SK-N-SH (cell line): ENCODE data around the gene PLD6. TPM values are rescaled to one million over a fixed set of nuclear protein-coding genes. Genes with fewer than 3 reads are reported as not detected.

ENCODE experiments used
- CTCF ChIA-PET: fragments of 300-600, 350-600 bp; formaldehyde crosslinking; extraction: SDS; loops from one replicate; lab custom pipeline; 2021; lab: Yijun Ruan, JAX
- POLR2A ChIA-PET: fragments of 350-600 bp; sonication (Branson Sonifier 250); formaldehyde crosslinking; extraction: SDS; loops from one replicate; lab custom pipeline; 2020; ENCODE audit warnings: antibody characterized with exemption, inconsistent platforms; lab: Yijun Ruan, JAX
- DNase-seq: peaks from one replicate; pipeline ENCODE4 v3.0.0; 2012
- H2AFZ ChIP-seq: fragments of 200-600 bp; sonication (generic); 2 replicates; pipeline ENCODE4 v1.8.1; 2016; ENCODE audit warnings: antibody characterized with exemption, mild to moderate bottlenecking, low read depth
- H3F3A ChIP-seq: fragments of 200-600 bp; sonication (generic); replicated peaks from 2 replicates; pipeline ENCODE3; 2016; ENCODE audit warnings: antibody characterized with exemption, mild to moderate bottlenecking; ENCODE audit not compliant: insufficient read depth
- H3K27ac ChIP-seq, 2 experiments: fragments of 200-500 bp in 1 of 2; fragments of 200-600 bp in 1 of 2; sonication (Bioruptor generic) in 1 of 2; sonication (generic), shearing (Covaris generic) in 1 of 2; 2 replicates each; pipeline versions ENCODE4 v1.5.1 to v1.6.1; 2014 to 2016; ENCODE audit warnings: low read depth in 2 of 2, inconsistent platforms in 1 of 2, low read length in 1 of 2, mild to moderate bottlenecking in 1 of 2, mixed read lengths in 1 of 2
- H3K27me3 ChIP-seq: fragments of 200-600 bp; sonication (generic), shearing (Covaris generic); 2 replicates; pipeline ENCODE4 v1.6.1; 2016; ENCODE audit warnings: mixed run types; ENCODE audit not compliant: insufficient read depth
- H3K36me3 ChIP-seq, 2 experiments: fragments of 200-500 bp in 1 of 2; fragments of 200-600 bp in 1 of 2; sonication (Bioruptor generic) in 1 of 2; sonication (generic) in 1 of 2; replicated peaks in 1 of 2; 2 replicates each; pipeline versions ENCODE3 to v1.5.1; 2014 to 2016; ENCODE audit warnings: low read length in 1 of 2, mild to moderate bottlenecking in 1 of 2; ENCODE audit not compliant: insufficient read depth in 2 of 2, control insufficient read depth in 1 of 2
- H3K4me1 ChIP-seq, 2 experiments: fragments of 200-500 bp in 1 of 2; fragments of 200-600 bp in 1 of 2; sonication (Bioruptor generic) in 1 of 2; sonication (generic), shearing (Covaris generic) in 1 of 2; 2 replicates each; pipeline versions ENCODE4 v1.5.1 to v1.6.1; 2014 to 2016; ENCODE audit warnings: low read depth in 1 of 2, low read length in 1 of 2, mixed run types in 1 of 2; ENCODE audit not compliant: insufficient read depth in 2 of 2, control insufficient read depth in 1 of 2
- H3K4me2 ChIP-seq: fragments of 200-600 bp; sonication (generic), shearing (Covaris generic); 2 replicates; pipeline ENCODE4 v1.6.1; 2017; ENCODE audit warnings: mixed run types
- H3K4me3 ChIP-seq, 2 experiments: fragments of 200-500 bp in 1 of 2; fragments of 200-600 bp in 1 of 2; sonication (Bioruptor generic) in 1 of 2; sonication (generic), shearing (Covaris generic) in 1 of 2; 2 replicates each; pipeline versions ENCODE4 v1.5.1 to v1.8.1; 2014 to 2016; ENCODE audit warnings: low read depth in 2 of 2, inconsistent platforms in 1 of 2, low read length in 1 of 2, mild to moderate bottlenecking in 1 of 2, mixed read lengths in 1 of 2, moderate library complexity in 1 of 2
- H3K79me2 ChIP-seq: fragments of 200-600 bp; sonication (generic); 2 replicates; pipeline ENCODE4 v1.8.1; 2017; ENCODE audit warnings: mild to moderate bottlenecking; ENCODE audit not compliant: insufficient read depth
- H3K9ac ChIP-seq: fragments of 200-600 bp; sonication (generic); 2 replicates; pipeline ENCODE4 v1.6.1; 2017; ENCODE audit warnings: mixed run types
- H3K9me2 ChIP-seq: fragments of 200-600 bp; sonication (generic); 2 replicates; pipeline ENCODE4 v1.6.1; 2017; ENCODE audit warnings: mixed run types
- H3K9me3 ChIP-seq: fragments of 200-600 bp; sonication (generic); 2 replicates; pipeline ENCODE4 v1.6.1; 2017; ENCODE audit warnings: mixed run types, mild to moderate bottlenecking, moderate library complexity
- H4K20me1 ChIP-seq: fragments of 200-600 bp; sonication (generic); 2 replicates; pipeline ENCODE4 v1.6.1; 2017; ENCODE audit warnings: mild to moderate bottlenecking, mixed run types; ENCODE audit not compliant: insufficient read depth
- CHD2 ChIP-seq: fragments of 150-350 bp; IDR thresholded peaks from 2 replicates; pipeline ENCODE4 v1.6.1; 2018; ENCODE audit warnings: low read length; ENCODE audit not compliant: partially characterized antibody
- EP300 ChIP-seq, 2 experiments: IDR thresholded peaks; 2 replicates each; pipeline versions ENCODE4 v1.4.0 to v1.6.1; 2012; ENCODE audit warnings: borderline replicate concordance in 1 of 2, low read depth in 1 of 2, low read length in 1 of 2
- EZH2phosphoT487 ChIP-seq: fragments of 200-600 bp; sonication (generic); IDR thresholded peaks from 2 replicates; pipeline ENCODE4 v1.6.1; 2017; ENCODE audit warnings: low read depth, mixed run types, mild to moderate bottlenecking, antibody characterized with exemption, moderate library complexity, borderline replicate concordance
- FOSL2 ChIP-seq: IDR thresholded peaks from 2 replicates; pipeline ENCODE4 v1.4.0; 2012; ENCODE audit warnings: low read depth, mild to moderate bottlenecking, moderate library complexity, borderline replicate concordance
- FOXJ3 ChIP-seq: sonication (generic); formaldehyde crosslinking; IDR thresholded peaks from 2 replicates; pipeline ENCODE4 v1.5.1; 2020; ENCODE audit warnings: mild to moderate bottlenecking, missing genetic modification reagents
- FOXM1 ChIP-seq: IDR thresholded peaks from 2 replicates; pipeline ENCODE4 v1.4.0; 2012; ENCODE audit warnings: low read depth, mild to moderate bottlenecking
- GABPA ChIP-seq: IDR thresholded peaks from 2 replicates; pipeline ENCODE4 v1.4.0; 2012; ENCODE audit warnings: low read depth, mild to moderate bottlenecking
- JUND ChIP-seq: IDR thresholded peaks from 2 replicates; pipeline ENCODE4 v1.4.0; 2012
- MEF2A ChIP-seq: IDR thresholded peaks from 2 replicates; pipeline ENCODE4 v1.4.0; 2012; ENCODE audit warnings: low read depth, borderline replicate concordance
- MXI1 ChIP-seq: IDR thresholded peaks from 2 replicates; pipeline ENCODE4 v1.6.1; 2012; ENCODE audit warnings: mild to moderate bottlenecking, low read depth, low read length, improper control_type of control experiment
- POLR2AphosphoS5 ChIP-seq: IDR thresholded peaks from 2 replicates; pipeline ENCODE4 v1.6.1; 2012; ENCODE audit warnings: low read depth, low read length
- RAD21 ChIP-seq: IDR thresholded peaks from 2 replicates; pipeline ENCODE4 v1.6.1; 2012; ENCODE audit warnings: mild to moderate bottlenecking, low read length
- RFX5 ChIP-seq: IDR thresholded peaks from 2 replicates; pipeline ENCODE4 v1.6.1; 2012; ENCODE audit warnings: mild to moderate bottlenecking, improper control_type of control experiment, low read length
- TAF1 ChIP-seq: IDR thresholded peaks from 2 replicates; pipeline ENCODE4 v1.6.1; 2012; ENCODE audit warnings: low read depth, mild to moderate bottlenecking, low read length, moderate library complexity, borderline replicate concordance
- TEAD4 ChIP-seq: IDR thresholded peaks from 2 replicates; pipeline ENCODE4 v1.4.0; 2012; ENCODE audit warnings: mild to moderate bottlenecking, borderline replicate concordance; ENCODE audit not compliant: insufficient read depth
- YY1 ChIP-seq: IDR thresholded peaks from 2 replicates; pipeline ENCODE4 v1.4.0; 2012; ENCODE audit warnings: low read depth, mild to moderate bottlenecking
- ZBTB33 ChIP-seq: IDR thresholded peaks from 2 replicates; pipeline ENCODE4 v1.4.0; 2012; ENCODE audit warnings: low read depth, borderline replicate concordance
- WGBS: methylation state at CpG from one replicate; pipeline ENCODE4 v1.1.6; 2017; ENCODE audit warnings: low lambda C conversion rate; 5-methylcytosine and 5-hydroxymethylcytosine counted together
- polyA plus RNA-seq, 3 experiments: library from polyadenylated mRNA; depleted of rRNA; stranded (reverse); fragments of >200 nt; gene quantifications; 2 replicates each; pipeline ENCODE4 v1.2.3, GENCODE V29; 2012
- TF ChIP-seq, protein P1 (sequence below): fragments of 150-350 bp; IDR thresholded peaks from 2 replicates; pipeline ENCODE4 v1.6.1; 2017; ENCODE audit warnings: antibody characterized with exemption, low read length, low read depth, borderline replicate concordance
- TF ChIP-seq, protein P2 (sequence below): IDR thresholded peaks from 2 replicates; pipeline ENCODE4 v1.4.0; 2012; ENCODE audit warnings: low read depth

PLD6 gene
- polyA plus RNA-seq, 1 of the 3 experiments (the other 2 are of a cell fraction) = 3.7 TPM

DNA sequence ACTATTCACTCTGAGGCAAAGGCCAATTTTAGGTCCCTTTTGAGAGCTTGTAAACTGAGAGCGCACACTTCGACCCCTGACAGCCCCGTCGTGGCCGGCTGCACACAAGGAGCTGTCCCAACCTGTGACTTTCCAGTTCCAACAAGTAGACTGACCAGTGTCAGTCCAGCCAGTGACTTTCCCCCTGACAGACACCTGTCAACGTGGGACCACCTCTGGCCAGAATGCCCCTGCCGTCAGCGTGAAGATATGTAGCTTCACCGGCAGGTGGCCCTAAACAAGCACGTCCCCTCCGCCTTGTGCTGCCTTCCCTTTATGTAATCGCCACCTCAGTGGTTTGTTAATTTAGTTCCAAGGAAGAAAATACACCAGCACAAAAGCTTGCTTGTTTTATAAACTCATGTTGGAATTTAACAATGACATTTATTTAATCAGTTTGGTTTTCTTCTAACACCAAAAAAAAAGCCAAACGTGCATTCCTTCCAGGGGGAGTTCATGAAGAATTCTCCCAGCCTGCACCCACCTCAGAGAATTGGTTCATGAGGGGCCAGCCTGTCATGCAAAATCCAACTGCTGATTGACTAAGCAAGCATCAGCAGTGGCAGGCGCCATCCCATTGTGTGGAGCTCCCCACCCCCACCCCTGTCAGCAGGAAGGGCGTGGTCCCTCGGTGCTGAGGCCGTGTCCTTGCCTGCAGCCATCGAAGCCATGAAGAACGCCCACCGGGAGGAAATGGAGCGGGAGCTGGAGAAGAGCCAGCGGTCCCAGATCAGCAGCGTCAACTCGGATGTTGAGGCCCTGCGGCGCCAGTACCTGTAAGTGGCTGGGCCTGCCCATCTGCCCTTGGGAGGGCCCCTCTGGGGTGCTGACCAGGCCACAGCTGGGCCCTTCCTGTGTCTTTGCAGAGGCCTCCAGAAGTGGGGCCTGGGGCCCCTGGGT, 33.9 kb downstream of the PLD6 start (continued):
- TF ChIP-seq POLR2AphosphoS5 (no peak), EZH2phosphoT487 (no peak)
- TF ChIP-seq, all 33 proteins: peak for 0

DNA sequence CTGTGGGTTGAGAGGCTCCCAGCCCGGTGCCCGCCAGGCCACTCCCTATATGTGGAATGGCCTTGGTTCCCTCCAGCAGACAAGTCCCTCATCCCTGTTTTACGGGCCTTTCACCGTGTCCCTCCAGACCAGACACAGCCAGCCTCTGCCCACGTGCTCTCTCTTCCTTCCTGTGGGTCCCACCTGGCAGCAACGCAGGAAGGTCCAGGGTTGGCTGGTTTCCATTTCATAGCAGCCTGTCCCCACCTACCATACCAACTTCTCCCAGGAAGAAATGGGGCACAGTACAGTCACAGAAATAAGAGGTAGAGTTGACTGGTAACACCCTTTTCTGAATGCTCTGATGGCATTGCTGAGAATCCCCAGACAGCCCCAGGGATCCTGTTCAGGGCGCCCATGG, 34.9 kb downstream of the PLD6 start:
- Histone ChIP-seq H3K27me3 (no peaks in the 10 kb centered on the region), H2AFZ (no peak overlapping the region), H3K4me3 (no peak overlapping the region), H3F3A (no peaks in the 10 kb centered on the region), H3K9ac (no peak overlapping the region), H3K9me3 (no peaks in the 10 kb centered on the region), H3K79me2 (no peaks in the 10 kb centered on the region), H4K20me1 (no peaks in the 10 kb centered on the region), H3K9me2 (no peaks in the 10 kb centered on the region), H3K27ac (no peak overlapping the region), H3K4me1 (no peaks in the 10 kb centered on the region), H3K36me3 (peaks cover 16 to 87% of the 10 kb centered on the region in 2 experiments), H3K4me2 (no peak overlapping the region)
- ChIA-PET POLR2A (no interaction called here), CTCF (interaction anchor here (1.1 kb wide), 1 partner anchor 173 kb away, joined by 4 read pairs; no protein-coding TSS in a partner anchor)
- DNase-seq = no peak
- WGBS = 93% methylated on average over 7 of the region's 7 CpGs
- no peak for TF ChIP-seq FOXM1
- no peak for TF ChIP-seq YY1
- TF ChIP-seq, protein P1, sequence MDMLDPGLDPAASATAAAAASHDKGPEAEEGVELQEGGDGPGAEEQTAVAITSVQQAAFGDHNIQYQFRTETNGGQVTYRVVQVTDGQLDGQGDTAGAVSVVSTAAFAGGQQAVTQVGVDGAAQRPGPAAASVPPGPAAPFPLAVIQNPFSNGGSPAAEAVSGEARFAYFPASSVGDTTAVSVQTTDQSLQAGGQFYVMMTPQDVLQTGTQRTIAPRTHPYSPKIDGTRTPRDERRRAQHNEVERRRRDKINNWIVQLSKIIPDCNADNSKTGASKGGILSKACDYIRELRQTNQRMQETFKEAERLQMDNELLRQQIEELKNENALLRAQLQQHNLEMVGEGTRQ = no peak
- no peak for TF ChIP-seq FOSL2
- TF ChIP-seq CHD2 = no peak
- no peak for TF ChIP-seq EP300 (IDR thresholded peaks at IDR 0.05; ENCODE audit: borderline replicate concordance in 1 of 2, low read depth in 1 of 2, low read length in 1 of 2)
- TF ChIP-seq RAD21 = no peak
- TF ChIP-seq FOXJ3 (CRISPR knock-in tag) = no peak

DNA sequence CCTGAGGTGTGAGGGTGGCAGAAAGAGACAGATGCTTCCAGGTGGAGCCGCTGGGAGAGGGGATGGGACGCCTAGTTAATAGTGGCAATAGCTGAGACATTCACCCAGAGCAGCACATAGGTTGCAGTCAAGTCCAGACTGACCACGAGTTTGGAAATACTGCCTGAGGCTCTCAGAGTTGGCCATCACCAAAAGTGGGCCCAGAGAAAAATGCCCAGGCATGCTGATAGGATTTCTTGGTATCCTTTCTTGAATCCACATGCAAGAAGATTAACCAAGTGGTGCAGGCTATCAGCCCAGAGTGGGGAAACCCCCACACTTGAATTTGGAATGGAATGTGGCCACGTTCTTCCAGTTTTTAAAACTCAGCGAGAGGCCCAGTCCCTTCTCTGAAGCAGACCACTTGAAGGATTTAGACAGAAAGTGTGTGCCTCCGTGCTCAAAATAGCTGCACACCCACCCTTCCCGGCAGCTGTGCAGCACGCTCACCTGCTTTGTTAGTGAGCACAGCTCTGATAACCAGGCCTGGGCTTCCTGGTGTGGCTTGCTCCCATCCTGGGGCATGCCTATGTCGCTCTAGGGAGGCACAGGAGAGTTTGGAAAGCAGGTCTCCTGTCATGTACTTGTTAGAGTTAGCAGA, 35.7 kb downstream of the PLD6 start:
- H3K9me2 ChIP-seq = no peaks in the 10 kb centered on the region
- H3K4me3 ChIP-seq = no peak overlapping the region
- H4K20me1 ChIP-seq = no peaks in the 10 kb centered on the region
- no peaks in the 10 kb centered on the region for H3K27me3 ChIP-seq
- no peak overlapping the region for H3K9ac ChIP-seq
- H3F3A ChIP-seq = no peaks in the 10 kb centered on the region
- no peak for DNase-seq
- H3K36me3 ChIP-seq = peaks cover 16 to 87% of the 10 kb centered on the region in 2 experiments
- H2AFZ ChIP-seq = no peak overlapping the region
- ChIA-PET POLR2A (no interaction called here), CTCF (interaction anchor here (1.1 kb wide), 1 partner anchor 173 kb away, joined by 4 read pairs; no protein-coding TSS in a partner anchor)
- no peaks in the 10 kb centered on the region for H3K79me2 ChIP-seq
- WGBS = 88% methylated on average over 9 of the region's 9 CpGs
- no peak overlapping the region for H3K27ac ChIP-seq
- no peak overlapping the region for H3K4me2 ChIP-seq
- H3K4me1 ChIP-seq = no peaks in the 10 kb centered on the region
- H3K9me3 ChIP-seq = no peaks in the 10 kb centered on the region
- TF ChIP-seq, protein P1 = no peak
- no peak for TF ChIP-seq GABPA
- TF ChIP-seq JUND = no peak
- TF ChIP-seq, protein P2, sequence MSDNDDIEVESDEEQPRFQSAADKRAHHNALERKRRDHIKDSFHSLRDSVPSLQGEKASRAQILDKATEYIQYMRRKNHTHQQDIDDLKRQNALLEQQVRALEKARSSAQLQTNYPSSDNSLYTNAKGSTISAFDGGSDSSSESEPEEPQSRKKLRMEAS = no peak
- no peak for TF ChIP-seq TEAD4
- TF ChIP-seq MXI1 = no peak
- TF ChIP-seq TAF1 = no peak
- no peak for TF ChIP-seq ZBTB33
- no peak for TF ChIP-seq RAD21
- no peak for TF ChIP-seq EP300 (IDR thresholded peaks at IDR 0.05; ENCODE audit: borderline replicate concordance in 1 of 2, low read depth in 1 of 2, low read length in 1 of 2)
- no peak for TF ChIP-seq FOSL2
- TF ChIP-seq CHD2 = no peak
- no peak for TF ChIP-seq MEF2A
- no peak for TF ChIP-seq FOXJ3 (CRISPR knock-in tag)
- TF ChIP-seq RFX5 = no peak
- TF ChIP-seq EZH2phosphoT487 = no peak
